Endothelial cell of umbilical vein (primary cell): ENCODE results near the gene ZPBP2.

Experiments
- CTCF ChIP-seq, 2 donors: IDR thresholded peaks; 1 replicate in 1 of 2; 2 replicates in 1 of 2; pipeline ENCODE4 v1.5.1; 2011; ENCODE audit warnings: low read length in 2 of 2, mild to moderate bottlenecking in 2 of 2, moderate library complexity in 2 of 2, control low read depth in 1 of 2, inconsistent platforms in 1 of 2, low read depth in 1 of 2; ENCODE audit not compliant: insufficient read depth in 1 of 2; ENCODE audit errors: extremely low read depth in 1 of 2
- EZH2 ChIP-seq: IDR thresholded peaks from 2 replicates; pipeline ENCODE4 v1.6.1; 2012; ENCODE audit warnings: borderline replicate concordance, low read depth, mild to moderate bottlenecking, moderate library complexity, low read length, inconsistent platforms; ENCODE audit not compliant: severe bottlenecking
- FOS ChIP-seq: IDR thresholded peaks from 2 replicates; pipeline ENCODE4 v1.6.1; 2011; ENCODE audit warnings: mild to moderate bottlenecking, low read length, moderate library complexity, borderline replicate concordance; ENCODE audit not compliant: insufficient read depth
- GATA2 ChIP-seq: IDR thresholded peaks from 2 replicates; pipeline ENCODE4 v1.7.0; 2011; ENCODE audit warnings: low read depth, mild to moderate bottlenecking, moderate library complexity, mixed read lengths, low read length; ENCODE audit not compliant: insufficient read length, insufficient read depth
- JUN ChIP-seq: IDR thresholded peaks from 2 replicates; pipeline ENCODE4 v1.6.1; 2011; ENCODE audit warnings: borderline replicate concordance, low read depth; ENCODE audit not compliant: insufficient read length, insufficient read depth
- MAX ChIP-seq: IDR thresholded peaks from 2 replicates; pipeline ENCODE4 v1.6.1; 2011; ENCODE audit not compliant: insufficient read depth, insufficient read length
- MYC ChIP-seq: IDR thresholded peaks from one replicate; pipeline ENCODE4 v1.6.1; 2011; ENCODE audit warnings: mild to moderate bottlenecking, low read depth, low read length
- POLR2A ChIP-seq: IDR thresholded peaks from 2 replicates; pipeline ENCODE4 v1.6.1; 2012; ENCODE audit warnings: low read depth, mild to moderate bottlenecking, control low read depth, low read length
- POLR2AphosphoS5 ChIP-seq: IDR thresholded peaks from 2 replicates; pipeline ENCODE4 v1.6.1; 2012; ENCODE audit warnings: low read depth, mild to moderate bottlenecking, control low read depth, low read length, moderate library complexity; ENCODE audit not compliant: insufficient read depth

- TF ChIP-seq EZH2, result no peak
- TF ChIP-seq CTCF (IDR thresholded peaks at IDR 0.05; ENCODE audit: extremely low read depth in 1 of 2, insufficient read depth in 1 of 2, low read depth in 1 of 2, low read length in 2 of 2), result no peak
- TF ChIP-seq POLR2A, result no peak
- no peak for TF ChIP-seq POLR2AphosphoS5
- no peak for TF ChIP-seq MAX
- no peak for TF ChIP-seq FOS
- no peak for TF ChIP-seq MYC
- TF ChIP-seq GATA2, result no peak
- no peak for TF ChIP-seq JUN
These were observed 47.6 kb downstream of the ZPBP2 start for GRCh38 chr17:39915559-39915958.
